Measurements from ENCODE around the gene TECTB. TPM values are rescaled to one million over a fixed set of nuclear protein-coding genes. Genes with fewer than 3 reads are reported as not detected.

TECTB gene
- total RNA-seq, 1 donor from 2014 or later, result 0.10 TPM

DNA sequence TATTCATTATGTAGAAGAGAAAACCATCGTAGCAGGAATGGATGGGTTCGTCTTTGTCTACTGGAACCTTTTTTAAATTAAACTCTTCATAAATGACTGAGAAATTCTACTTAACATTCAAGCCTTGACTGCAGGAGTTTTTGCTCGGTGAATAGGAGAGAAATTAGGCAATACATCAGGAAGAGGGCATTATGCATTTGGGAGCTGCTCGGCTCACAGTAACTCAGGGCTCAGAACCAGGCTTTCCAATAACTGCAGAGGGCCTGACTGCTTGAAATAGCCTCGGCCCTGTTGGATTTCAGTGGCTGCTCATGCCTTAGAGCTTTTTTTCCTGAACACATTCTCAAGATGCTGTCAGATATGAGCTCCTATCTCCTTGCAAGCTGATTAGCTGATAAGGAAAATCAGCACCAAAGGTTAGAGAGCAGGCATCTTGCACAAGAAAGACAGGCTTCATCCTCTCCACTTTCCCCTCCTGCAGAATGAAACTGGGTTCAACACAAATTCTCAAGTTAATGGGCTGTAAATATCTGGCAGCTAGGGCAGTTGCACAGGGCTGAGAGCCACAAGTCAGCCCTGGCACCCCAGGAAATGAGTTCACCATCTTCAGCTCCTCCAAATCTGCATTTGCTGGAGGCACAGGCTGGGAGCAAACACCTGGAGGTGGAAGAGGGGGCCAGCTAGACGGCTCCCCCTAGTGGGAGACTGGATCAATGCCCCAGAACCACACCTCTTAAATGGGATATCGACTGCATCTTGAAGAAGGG is 24.3 kb downstream of the TECTB start:
- Mint-ChIP-seq H3K27me3 (peaks cover 10% of the 10 kb centered on the region), H3K36me3 (no peaks in the 10 kb centered on the region), H3K27ac (no peak overlapping the region), H3K4me3 (no peak overlapping the region), H3K9me3 (no peaks in the 10 kb centered on the region), H3K4me1 (ENCODE audit: unreplicated experiment) (peaks cover 5% of the 10 kb centered on the region)
- TF ChIP-seq, protein P1, sequence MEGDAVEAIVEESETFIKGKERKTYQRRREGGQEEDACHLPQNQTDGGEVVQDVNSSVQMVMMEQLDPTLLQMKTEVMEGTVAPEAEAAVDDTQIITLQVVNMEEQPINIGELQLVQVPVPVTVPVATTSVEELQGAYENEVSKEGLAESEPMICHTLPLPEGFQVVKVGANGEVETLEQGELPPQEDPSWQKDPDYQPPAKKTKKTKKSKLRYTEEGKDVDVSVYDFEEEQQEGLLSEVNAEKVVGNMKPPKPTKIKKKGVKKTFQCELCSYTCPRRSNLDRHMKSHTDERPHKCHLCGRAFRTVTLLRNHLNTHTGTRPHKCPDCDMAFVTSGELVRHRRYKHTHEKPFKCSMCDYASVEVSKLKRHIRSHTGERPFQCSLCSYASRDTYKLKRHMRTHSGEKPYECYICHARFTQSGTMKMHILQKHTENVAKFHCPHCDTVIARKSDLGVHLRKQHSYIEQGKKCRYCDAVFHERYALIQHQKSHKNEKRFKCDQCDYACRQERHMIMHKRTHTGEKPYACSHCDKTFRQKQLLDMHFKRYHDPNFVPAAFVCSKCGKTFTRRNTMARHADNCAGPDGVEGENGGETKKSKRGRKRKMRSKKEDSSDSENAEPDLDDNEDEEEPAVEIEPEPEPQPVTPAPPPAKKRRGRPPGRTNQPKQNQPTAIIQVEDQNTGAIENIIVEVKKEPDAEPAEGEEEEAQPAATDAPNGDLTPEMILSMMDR (conservative IDR thresholded peaks at IDR 0.05), result peak; percentile 78
- DNase-seq (ENCODE audit: extremely low spot score, unreplicated experiment), result no peak

DNA sequence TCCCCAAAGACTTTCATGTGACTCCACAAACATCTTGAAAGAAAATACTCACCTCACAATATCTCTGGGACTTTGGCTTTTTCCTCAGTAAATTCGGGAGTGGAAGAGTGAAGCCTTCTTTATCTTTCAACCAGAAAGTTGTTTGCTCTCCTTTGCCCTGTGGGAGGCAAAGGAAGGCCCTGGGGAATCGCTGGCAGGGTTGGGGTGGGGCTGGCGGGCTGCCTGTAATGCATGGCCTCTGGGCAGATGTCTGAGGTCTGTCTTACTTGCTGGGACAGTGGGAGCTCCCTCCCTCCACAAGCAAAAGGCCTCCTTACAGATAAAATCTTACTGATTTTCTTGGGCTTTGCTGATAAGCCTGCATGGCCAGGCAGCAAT is 24.9 kb downstream of the TECTB start:
- no peak for DNase-seq (ENCODE audit: extremely low spot score, unreplicated experiment)
- Mint-ChIP-seq H3K4me3 (no peak overlapping the region), H3K9me3 (no peaks in the 10 kb centered on the region), H3K36me3 (no peaks in the 10 kb centered on the region), H3K27me3 (peaks cover 12% of the 10 kb centered on the region), H3K27ac (no peak overlapping the region), H3K4me1 (ENCODE audit: unreplicated experiment) (peaks cover 5% of the 10 kb centered on the region)
- TF ChIP-seq, protein P1 (conservative IDR thresholded peaks at IDR 0.05), result peak; percentile 12

DNA sequence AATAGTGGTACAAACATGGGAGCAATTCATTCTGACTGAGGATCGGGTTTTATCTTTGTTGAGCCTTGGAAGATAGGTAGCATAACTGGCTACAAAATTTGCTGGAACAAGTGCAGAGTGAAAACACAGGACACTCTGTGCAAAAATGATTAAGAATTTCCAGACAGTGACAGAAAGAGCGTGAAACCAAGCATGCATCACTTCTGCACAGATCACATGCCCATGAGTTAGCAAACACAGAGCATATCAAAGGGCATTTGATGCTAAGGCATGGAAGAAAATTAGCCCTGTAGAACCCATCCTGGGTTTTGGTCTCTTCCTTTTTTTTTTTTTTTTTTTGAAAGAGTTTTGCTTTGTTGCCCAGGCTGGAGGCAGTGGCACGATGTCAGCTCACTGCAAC is 28.3 kb downstream of the TECTB start:
- DNase-seq (ENCODE audit: extremely low spot score, unreplicated experiment), result no peak
- H3K27ac Mint-ChIP-seq, result no peak overlapping the region
- TF ChIP-seq, protein P1 (conservative IDR thresholded peaks at IDR 0.05), result no peak
- H3K4me3 Mint-ChIP-seq, result no peak overlapping the region
- H3K27me3 Mint-ChIP-seq, result peaks cover 14% of the 10 kb centered on the region
- H3K4me1 Mint-ChIP-seq (ENCODE audit: unreplicated experiment), result peaks cover 5% of the 10 kb centered on the region
- no peaks in the 10 kb centered on the region for H3K9me3 Mint-ChIP-seq
- no peaks in the 10 kb centered on the region for H3K36me3 Mint-ChIP-seq

DNA sequence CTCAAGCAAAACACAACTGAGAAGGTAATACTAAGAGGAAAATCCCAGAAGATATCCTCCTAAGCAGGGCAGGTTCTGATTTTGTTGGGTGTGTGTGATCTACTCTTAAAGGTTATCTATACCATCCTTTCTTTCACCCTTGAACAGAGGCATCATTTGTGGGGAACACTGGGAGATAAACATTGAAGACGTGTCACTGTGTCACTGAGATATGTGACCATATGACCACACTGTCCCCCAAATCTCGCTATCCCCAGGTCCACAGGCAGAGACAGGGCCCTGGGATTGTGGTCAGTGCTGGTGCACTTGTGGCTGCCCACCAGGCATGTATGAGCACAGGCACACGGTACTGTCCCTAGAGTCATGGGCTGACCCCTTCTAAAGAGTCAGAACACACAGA is 30.0 kb downstream of the TECTB start:
- H3K27me3 Mint-ChIP-seq, result peaks cover 15% of the 10 kb centered on the region
- TF ChIP-seq, protein P1 (conservative IDR thresholded peaks at IDR 0.05), result no peak
- H3K27ac Mint-ChIP-seq, result no peak overlapping the region
- H3K4me3 Mint-ChIP-seq, result no peak overlapping the region
- DNase-seq (ENCODE audit: extremely low spot score, unreplicated experiment), result no peak
- H3K9me3 Mint-ChIP-seq, result no peaks in the 10 kb centered on the region
- H3K4me1 Mint-ChIP-seq (ENCODE audit: unreplicated experiment), result no peaks in the 10 kb centered on the region
- H3K36me3 Mint-ChIP-seq, result no peaks in the 10 kb centered on the region

DNA sequence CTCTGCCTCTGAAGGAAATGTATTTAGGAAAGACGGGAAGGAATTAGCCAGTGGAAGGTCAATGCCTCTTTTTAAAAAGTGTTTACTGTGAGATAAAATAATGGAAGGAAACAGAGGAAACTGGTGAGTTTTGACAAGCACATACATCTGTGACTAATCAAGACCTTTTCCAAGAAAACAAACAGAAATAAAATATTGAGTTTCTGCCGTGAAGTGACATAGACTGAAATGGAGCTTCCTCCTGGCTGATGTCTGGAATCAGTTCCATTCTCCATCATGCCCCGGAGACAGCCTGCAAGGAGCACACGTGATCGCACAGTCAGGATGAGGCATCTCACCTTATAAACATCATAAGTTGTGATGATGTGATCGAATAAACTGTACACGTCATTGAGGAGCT is 30.7 kb downstream of the TECTB start:
- TF ChIP-seq, protein P1 (conservative IDR thresholded peaks at IDR 0.05), result no peak
- Mint-ChIP-seq H3K27ac (no peak overlapping the region), H3K9me3 (no peaks in the 10 kb centered on the region), H3K4me1 (ENCODE audit: unreplicated experiment) (no peaks in the 10 kb centered on the region), H3K36me3 (no peaks in the 10 kb centered on the region), H3K27me3 (peaks cover 18% of the 10 kb centered on the region), H3K4me3 (no peak overlapping the region)
- DNase-seq (ENCODE audit: extremely low spot score, unreplicated experiment), result no peak
